ENCODE measurements around the gene SMIM26. TPM values are rescaled to one million over a fixed set of nuclear protein-coding genes. Genes with fewer than 3 reads are reported as not detected.

SMIM26 gene
- total and polyA plus RNA-seq, 2 of the 13 experiments (the other 11 are each of a cell fraction or from before 2014, with no cell fraction given): 214 to 249 TPM

- TF ChIP-seq ZNF614 (CRISPR knock-in tag; IDR thresholded peaks at IDR 0.05; ENCODE audit: borderline replicate concordance): peak; percentile 69
- TF ChIP-seq ZNF329 (CRISPR knock-in tag; IDR thresholded peaks at IDR 0.05; ENCODE audit: low read depth): peak; percentile 74; the same call in 1 of the 2 replicates
- peak; percentile 84 for TF ChIP-seq ZFP1 (CRISPR knock-in tag; IDR thresholded peaks at IDR 0.05)
- no peak for TF ChIP-seq ZNF530 (CRISPR knock-in tag; IDR thresholded peaks at IDR 0.05; ENCODE audit: low read depth)
- peak; percentile 44; the same call in 1 of the 2 replicates for TF ChIP-seq ZNF740 (CRISPR knock-in tag; IDR thresholded peaks at IDR 0.05)
- peak; percentile 89 for TF ChIP-seq ZNF619 (CRISPR knock-in tag; IDR thresholded peaks at IDR 0.05)
- TF ChIP-seq DNMT1 (CRISPR knock-in tag; IDR thresholded peaks at IDR 0.05): peak; percentile 42; the same call in 1 of the 2 replicates
- peak; percentile 65; the same call in 1 of the 2 replicates for TF ChIP-seq ZNF292 (CRISPR knock-in tag; IDR thresholded peaks at IDR 0.05; ENCODE audit: borderline replicate concordance, low read depth)
- peak; percentile 4; the same call in 1 of the 2 replicates for TF ChIP-seq SIN3B (IDR thresholded peaks at IDR 0.05; ENCODE audit: low read length)
- TF ChIP-seq CREM (IDR thresholded peaks at IDR 0.05): peak; percentile 93
- TF ChIP-seq CREM (CRISPR knock-in tag; IDR thresholded peaks at IDR 0.05): peak; percentile 8; the same call in 1 of the 2 replicates
- TF ChIP-seq ARID3A (IDR thresholded peaks at IDR 0.05; ENCODE audit: low read depth, low read length): peak; percentile 40; the same call in 1 of the 2 replicates
- no peak for TF ChIP-seq ZFP82 (CRISPR knock-in tag; IDR thresholded peaks at IDR 0.05; ENCODE audit: borderline replicate concordance)
- no peak for TF ChIP-seq ZNF446 (CRISPR knock-in tag; IDR thresholded peaks at IDR 0.05)
- TF ChIP-seq ZNF703 (CRISPR knock-in tag; IDR thresholded peaks at IDR 0.05; ENCODE audit: borderline replicate concordance): no peak
- TF ChIP-seq SMAD1 (CRISPR knock-in tag; IDR thresholded peaks at IDR 0.05; ENCODE audit: borderline replicate concordance, low read depth): peak; percentile 93; the same call in 1 of the 2 replicates
- peak; percentile 22; the same call in 1 of the 2 replicates for TF ChIP-seq ZSCAN5A (CRISPR knock-in tag; IDR thresholded peaks at IDR 0.05; ENCODE audit: borderline replicate concordance)
- TF ChIP-seq ZNF878 (CRISPR knock-in tag; IDR thresholded peaks at IDR 0.05): peak; percentile 88; the same call in 1 of the 2 replicates
- TF ChIP-seq ZNF749 (CRISPR knock-in tag; IDR thresholded peaks at IDR 0.05; ENCODE audit: borderline replicate concordance): no peak
Measured at GRCh38 chr20:18566892-18567738, at the start of gene SMIM26 (continued).

Data from HepG2 (cell line).